PC-3 (cell line): Measurements from ENCODE around the gene LRRC28. TPM values are rescaled to one million over a fixed set of nuclear protein-coding genes. Genes with fewer than 3 reads are reported as not detected.

ENCODE experiments used
- ATAC-seq: fragments of 200-7000 bp; cut with Tn5 transposase; 2 replicates; pipeline ENCODE4 v1.9.1; 2020; ENCODE audit warnings: mild to moderate bottlenecking, moderate library complexity
- BruUV-seq: library from RNA; stranded (reverse); fragments of 400-500 nt; replicated peaks from 2 replicates; lab custom pipeline; 2021; lab: Mats Ljungman, UMichigan
- CTCF ChIA-PET: fragments of 300-600 bp; sonication (Branson Sonifier 250); formaldehyde crosslinking; loops from one replicate; lab custom pipeline; 2022; ENCODE audit warnings: antibody characterized with exemption; lab: Charles Lee
- POLR2A ChIA-PET: fragments of 300-600 bp; sonication (Branson Sonifier 250); formaldehyde crosslinking; loops from one replicate; lab custom pipeline; 2022; ENCODE audit warnings: antibody characterized with exemption; ENCODE audit not compliant: unreplicated experiment; lab: Charles Lee
- DNase-seq: peaks from one replicate; pipeline ENCODE4 v3.0.0-alpha.2; 2015
- H2AFZ ChIP-seq: fragments of 300-600 bp; sonication (generic); 2 replicates; pipeline ENCODE4 v1.6.0; 2016; ENCODE audit warnings: antibody characterized with exemption, low read length
- H3F3A ChIP-seq: fragments of 300-600 bp; sonication (generic); one replicate; pipeline ENCODE4 v1.6.0; 2017; ENCODE audit warnings: antibody characterized with exemption, low read length, control low read depth, mild to moderate bottlenecking; ENCODE audit not compliant: unreplicated experiment
- H3K27ac ChIP-seq: fragments of 300-600 bp; sonication (generic); 2 replicates; pipeline ENCODE4 v1.5.1; 2016; ENCODE audit warnings: mild to moderate bottlenecking, low read length
- H3K27me3 ChIP-seq: fragments of 300-600 bp; sonication (generic); 2 replicates; pipeline ENCODE4 v1.6.1; 2016; ENCODE audit warnings: low read length, mixed read lengths
- H3K36me3 ChIP-seq: fragments of 300-600 bp; sonication (generic); 2 replicates; pipeline ENCODE4 v1.6.1; 2016; ENCODE audit warnings: low read depth, mixed run types, low read length, mixed read lengths
- H3K4me1 ChIP-seq: fragments of 300-600 bp; sonication (generic); 2 replicates; pipeline ENCODE4 v1.5.1; 2016; ENCODE audit warnings: low read length; ENCODE audit not compliant: insufficient read depth
- H3K4me2 ChIP-seq: fragments of 300-600 bp; sonication (generic); 2 replicates; pipeline ENCODE4 v1.6.0; 2016; ENCODE audit warnings: low read length
- H3K4me3 ChIP-seq: fragments of 300-600 bp; sonication (generic); 2 replicates; pipeline ENCODE4 v1.5.1; 2016; ENCODE audit warnings: mild to moderate bottlenecking, low read length, mixed read lengths
- H3K79me2 ChIP-seq: fragments of 300-600 bp; sonication (generic); 2 replicates; pipeline ENCODE4 v1.6.1; 2017; ENCODE audit warnings: low read length, mixed read lengths
- H3K9ac ChIP-seq: fragments of 300-600 bp; sonication (generic); 2 replicates; pipeline ENCODE4 v1.6.0; 2016; ENCODE audit warnings: mild to moderate bottlenecking, low read length
- H3K9me2 ChIP-seq: fragments of 300-600 bp; sonication (generic); replicated peaks from 2 replicates; pipeline ENCODE4 v1.6.1; 2016; ENCODE audit warnings: mixed run types, low read length, mixed read lengths
- H3K9me3 ChIP-seq: fragments of 300-600 bp; sonication (generic); 2 replicates; pipeline ENCODE4 v1.6.1; 2016; ENCODE audit warnings: low read length, mixed read lengths
- H4K20me1 ChIP-seq: fragments of 300-600 bp; sonication (generic); 2 replicates; pipeline ENCODE4 v1.6.1; 2016; ENCODE audit warnings: low read length, mixed read lengths
- CTCF ChIP-seq: fragments of 300-600 bp; sonication (generic); conservative IDR thresholded peaks from 2 replicates; pipeline ENCODE4 v1.5.1; 2017; ENCODE audit warnings: antibody characterized with exemption, low read depth, mild to moderate bottlenecking, low read length
- EZH2 ChIP-seq: fragments of 300-600 bp; sonication (generic); IDR thresholded peaks from one replicate; pipeline ENCODE4 v1.6.1; 2017; ENCODE audit warnings: antibody characterized with exemption, mild to moderate bottlenecking, low read length; ENCODE audit not compliant: unreplicated experiment
- EZH2phosphoT487 ChIP-seq: fragments of 300-600 bp; sonication (generic); IDR thresholded peaks from 2 replicates; pipeline ENCODE4 v1.6.1; 2018; ENCODE audit warnings: mild to moderate bottlenecking, antibody characterized with exemption, low read length, borderline replicate concordance
- intact Hi-C: fragments of 100-400 bp; cut with micrococcal nuclease; formaldehyde crosslinking; loops from 2 replicates; pipeline ENCODE4 v1.9.0; 2023
- total RNA-seq: library from RNA; depleted of rRNA; stranded (reverse); fragments of >200 nt; gene quantifications from 2 replicates; pipeline ENCODE4 v1.2.3, GENCODE V29; 2014

Gene LRRC28
- total RNA-seq, 1 experiment from 2014 or later: 10.6 TPM

GRCh38 chr15:99306694-99307338, 55.5 kb downstream of the LRRC28 start:
- no peaks in the 10 kb centered on the region for H3K36me3 ChIP-seq
- H3K4me3 ChIP-seq: no peak overlapping the region
- H3K27me3 ChIP-seq: no peaks in the 10 kb centered on the region
- no peak overlapping the region for H3K9ac ChIP-seq
- no peak overlapping the region for H3K27ac ChIP-seq
- DNase-seq: no peak
- peaks cover 8% of the 10 kb centered on the region; the same call in 1 of the 2 replicates for H3K4me1 ChIP-seq
- no TSS peak for BruUV-seq
- H3K9me3 ChIP-seq: no peaks in the 10 kb centered on the region
- H2AFZ ChIP-seq: peak overlapping the region; percentile 38
- ChIA-PET CTCF (no interaction called here), POLR2A (no interaction called here)
- ATAC-seq: no peak
- H3F3A ChIP-seq: no peaks in the 10 kb centered on the region
- intact Hi-C loops: no loop called here
- H3K4me2 ChIP-seq: peak overlapping the region; percentile 18
- no peaks in the 10 kb centered on the region for H3K79me2 ChIP-seq
- H3K9me2 ChIP-seq: no peaks in the 10 kb centered on the region
- TF ChIP-seq EZH2 (no peak), EZH2phosphoT487 (no peak), CTCF (no peak)
- H4K20me1 ChIP-seq: no peaks in the 10 kb centered on the region

- H2AFZ ChIP-seq: no peak overlapping the region
- ChIA-PET POLR2A (no interaction called here), CTCF (no interaction called here)
- no peaks in the 10 kb centered on the region for H3K27me3 ChIP-seq
- no TSS peak for BruUV-seq
- ATAC-seq: no peak
- H4K20me1 ChIP-seq: no peaks in the 10 kb centered on the region
- DNase-seq: no peak
- H3K4me2 ChIP-seq: no peak overlapping the region
- no peaks in the 10 kb centered on the region for H3K9me3 ChIP-seq
- H3F3A ChIP-seq: no peaks in the 10 kb centered on the region
- no peak overlapping the region for H3K4me3 ChIP-seq
- peaks cover 8% of the 10 kb centered on the region; the same call in 1 of the 2 replicates for H3K4me1 ChIP-seq
- intact Hi-C loops: no loop called here
- H3K9me2 ChIP-seq: no peaks in the 10 kb centered on the region
- H3K27ac ChIP-seq: no peak overlapping the region
- no peaks in the 10 kb centered on the region for H3K79me2 ChIP-seq
- no peak overlapping the region for H3K9ac ChIP-seq
- no peaks in the 10 kb centered on the region for H3K36me3 ChIP-seq
- TF ChIP-seq CTCF (no peak), EZH2phosphoT487 (no peak), EZH2 (no peak)
Measured at GRCh38 chr15:99307735-99308134, 56.5 kb downstream of the LRRC28 start.

GRCh38 chr15:99310745-99311144, 59.5 kb downstream of the LRRC28 start:
- H3K4me3 ChIP-seq: no peak overlapping the region
- DNase-seq: no peak
- intact Hi-C loops: no loop called here
- no peak overlapping the region for H2AFZ ChIP-seq
- no peaks in the 10 kb centered on the region for H3F3A ChIP-seq
- H3K27me3 ChIP-seq: no peaks in the 10 kb centered on the region
- no TSS peak for BruUV-seq
- no peak overlapping the region for H3K27ac ChIP-seq
- no peak overlapping the region for H3K9ac ChIP-seq
- TF ChIP-seq EZH2phosphoT487 (no peak), CTCF (no peak), EZH2 (no peak)
- H3K4me2 ChIP-seq: no peak overlapping the region
- ChIA-PET CTCF (no interaction called here), POLR2A (interaction anchor here (0.6 kb wide), 1 partner anchor 66 kb away, joined by 3 read pairs; no protein-coding TSS in a partner anchor)
- H3K9me2 ChIP-seq: no peaks in the 10 kb centered on the region
- H4K20me1 ChIP-seq: no peaks in the 10 kb centered on the region
- no peaks in the 10 kb centered on the region for H3K9me3 ChIP-seq
- no peaks in the 10 kb centered on the region for H3K36me3 ChIP-seq
- H3K4me1 ChIP-seq: peaks cover 12% of the 10 kb centered on the region; the same call in 1 of the 2 replicates
- no peaks in the 10 kb centered on the region for H3K79me2 ChIP-seq
- ATAC-seq: no peak
